K562 (cell line): Measurements from ENCODE around the gene TUBA4B. TPM values are rescaled to one million over a fixed set of nuclear protein-coding genes. Genes with fewer than 3 reads are reported as not detected.

ENCODE experiments used
- ATAC-seq: fragments of 200-7000 bp; cut with Tn5 transposase; 3 replicates; pipeline ENCODE4 v1.9.1; 2020; ENCODE audit warnings: moderate library complexity
- BruUV-seq: library from RNA; stranded (reverse); fragments of 400-500 nt; replicated peaks from 2 replicates; lab custom pipeline; 2021; lab: Mats Ljungman, UMichigan
- CTCF ChIA-PET: fragments of 300-600 bp; formaldehyde crosslinking; extraction: SDS; loops from one replicate; lab custom pipeline; 2021; ENCODE audit warnings: low intra/inter-chr PET ratio; lab: Yijun Ruan, JAX
- POLR2A ChIA-PET: fragments of 300-600, 350-650 bp; sonication (Branson Sonifier 250); formaldehyde crosslinking; extraction: SDS; loops from one replicate; lab custom pipeline; 2021; ENCODE audit warnings: antibody characterized with exemption, inconsistent platforms; lab: Yijun Ruan, JAX
- DNase-seq, 4 experiments: peaks; one replicate each; pipeline versions ENCODE4 v3.0.0 to v3.0.0-alpha.2; 2011 to 2018; ENCODE audit warnings: low spot score in 3 of 4, mixed read lengths in 3 of 4; ENCODE audit errors: extremely low read depth in 1 of 4
- FAIRE-seq: peaks from 2 replicates; lab custom pipeline; 2011; peaks lifted over from hg19 to GRCh38; lab: Jason Lieb, UNC
- H2AFZ ChIP-seq: 2 replicates; pipeline ENCODE4 v1.6.0; 2011; ENCODE audit warnings: low read depth, low read length, control low read depth, inconsistent platforms
- H3K27ac ChIP-seq: fragments of 200-600 bp; 3 replicates; pipeline ENCODE4 v1.8.0; 2011; ENCODE audit warnings: low read depth, mild to moderate bottlenecking, control low read depth, inconsistent platforms, low read length, moderate library complexity, mixed read lengths; ENCODE audit errors: extremely low read depth
- H3K27me3 ChIP-seq, 2 experiments: fragments of 300-600 bp in 1 of 2; 2 replicates in 1 of 2; 3 replicates in 1 of 2; pipeline versions ENCODE4 v1.6.0 to v1.8.0; 2011; ENCODE audit warnings: inconsistent platforms in 2 of 2, low read length in 2 of 2, mild to moderate bottlenecking in 1 of 2, mixed read lengths in 1 of 2, moderate library complexity in 1 of 2; ENCODE audit not compliant: control insufficient read depth in 2 of 2, insufficient read depth in 2 of 2
- H3K36me3 ChIP-seq: fragments of 300-600 bp; 3 replicates; pipeline ENCODE4 v1.8.0; 2011; ENCODE audit warnings: mild to moderate bottlenecking, low read length, inconsistent platforms; ENCODE audit not compliant: control insufficient read depth, insufficient read depth
- H3K4me1 ChIP-seq, 2 experiments: fragments of 200-600 bp in 1 of 2; replicated peaks in 1 of 2; 2 replicates in 1 of 2; 3 replicates in 1 of 2; pipeline versions ENCODE4 v1.5.1 to v1.8.0; 2011; ENCODE audit warnings: inconsistent platforms in 2 of 2, low read length in 2 of 2, mild to moderate bottlenecking in 1 of 2, mixed read lengths in 1 of 2, moderate library complexity in 1 of 2; ENCODE audit not compliant: control insufficient read depth in 2 of 2, insufficient read depth in 2 of 2
- H3K4me2 ChIP-seq: 2 replicates; pipeline ENCODE4 v1.6.1; 2011; ENCODE audit warnings: low read length, control low read depth, inconsistent platforms, mixed read lengths; ENCODE audit not compliant: insufficient read depth
- H3K4me3 ChIP-seq: fragments of 200-600 bp; sonication (generic), shearing (Covaris generic); 2 replicates; pipeline ENCODE4 v1.5.1; 2016; ENCODE audit warnings: control low read depth, inconsistent platforms
- H3K79me2 ChIP-seq: fragments of 200-600 bp; 3 replicates; pipeline ENCODE4 v1.8.0; 2011; ENCODE audit warnings: low read length, inconsistent platforms; ENCODE audit not compliant: control insufficient read depth, insufficient read depth
- H3K9ac ChIP-seq, 2 experiments: 2 replicates each; pipeline versions ENCODE4 v1.6.0 to v1.6.1; 2011; ENCODE audit warnings: low read depth in 2 of 2, low read length in 2 of 2, control low read depth in 1 of 2, inconsistent platforms in 1 of 2, mild to moderate bottlenecking in 1 of 2, mixed read lengths in 1 of 2; ENCODE audit not compliant: insufficient read depth in 1 of 2
- H3K9me1 ChIP-seq: one replicate; pipeline ENCODE4 v1.6.0; 2011; ENCODE audit warnings: inconsistent platforms, mild to moderate bottlenecking, low read length, moderate library complexity; ENCODE audit not compliant: control insufficient read depth, insufficient read depth
- H3K9me3 ChIP-seq: replicated peaks from 2 replicates; pipeline ENCODE4 v1.5.1; 2011; ENCODE audit warnings: low read depth, low read length, inconsistent platforms; ENCODE audit not compliant: control insufficient read depth, insufficient read depth
- H4K20me1 ChIP-seq: replicated peaks from 2 replicates; pipeline ENCODE4 v1.6.1; 2011; ENCODE audit warnings: low read length, inconsistent platforms, mixed read lengths; ENCODE audit not compliant: control insufficient read depth, insufficient read depth
- GTF2E2 ChIP-seq: fragments of 200-800 bp; sonication (Bioruptor generic); IDR thresholded peaks from 2 replicates; pipeline ENCODE4 v1.6.1; 2016; ENCODE audit warnings: missing genetic modification characterization, missing compliant biosample characterization
- LEF1 ChIP-seq: fragments of 450-650 bp; IDR thresholded peaks from 2 replicates; pipeline ENCODE4 v1.6.1; 2016; ENCODE audit warnings: mild to moderate bottlenecking
- MEIS2 ChIP-seq: fragments of 450-650 bp; IDR thresholded peaks from 2 replicates; pipeline ENCODE4 v1.6.1; 2014; ENCODE audit warnings: mild to moderate bottlenecking; ENCODE audit not compliant: partially characterized antibody
- ZNF785 ChIP-seq: fragments of 250-450 bp; sonication (Bioruptor Pico); IDR thresholded peaks from 2 replicates; pipeline ENCODE4 v1.4.0; 2020; ENCODE audit warnings: mild to moderate bottlenecking
- WGBS: fragments of 100-300 bp; shearing (Covaris generic); methylation state at CpG from one replicate; pipeline ENCODE4 v1.1.6; 2016; ENCODE audit warnings: low coverage, mixed read lengths; ENCODE audit not compliant: insufficient coverage; ENCODE audit errors: missing lambda C conversion rate; 5-methylcytosine and 5-hydroxymethylcytosine counted together
- in situ Hi-C: fragments of 300-500 bp; cut with MboI; formaldehyde crosslinking; loops from 4 replicates; pipeline ENCODE4 v1.15.0; 2018; ENCODE audit warnings: inconsistent platforms, mixed read lengths
- intact Hi-C: fragments of 100-400 bp; cut with micrococcal nuclease; formaldehyde crosslinking; loops from 2 replicates; pipeline ENCODE4 v1.14.2; 2022
- polyA plus RNA-seq, 8 experiments: library from polyadenylated mRNA; depleted of rRNA in 4 of 8; stranded (reverse) in 5 of 8; unstranded in 3 of 8; fragments of >200 nt; fragmentation: Nextera tagmentation in 2 of 8; fragmentation: Illumina TruSeq in 1 of 8; extraction: Ambion mirVana in 2 of 8; extraction: Trizol in 1 of 8; gene quantifications; 2 replicates each; pipeline versions ENCODE4 v1.2.1 to v1.2.3, GENCODE V29; 2011 to 2014; ENCODE audit warnings: inconsistent platforms in 1 of 8, missing spikeins in 1 of 8
- total RNA-seq, 7 experiments: library from RNA; depleted of rRNA in 6 of 7; stranded (reverse); fragments of >200 nt in 6 of 7; fragmentation: Illumina TruSeq in 2 of 7; extraction: Trizol in 2 of 7; gene quantifications; 2 replicates each; pipeline versions ENCODE4 v1.2.1 to v1.2.3, GENCODE V29; 2011 to 2021; ENCODE audit warnings: low replicate concordance in 1 of 7
- TF ChIP-seq, protein P1 (sequence below): sonication (generic); formaldehyde crosslinking; IDR thresholded peaks from 2 replicates; pipeline ENCODE4 v1.9.0; 2022; ENCODE audit warnings: mild to moderate bottlenecking, missing genetic modification reagents
- TF ChIP-seq, protein P2 (sequence below): fragments of 450-650 bp; IDR thresholded peaks from 2 replicates; pipeline ENCODE4 v1.6.1; 2016

Gene TUBA4B
- total and polyA plus RNA-seq, 9 of the 15 experiments (the other 6 are each of a cell fraction or from before 2014, with no cell fraction given) = 0.04 TPM; not detected in 8

DNA sequence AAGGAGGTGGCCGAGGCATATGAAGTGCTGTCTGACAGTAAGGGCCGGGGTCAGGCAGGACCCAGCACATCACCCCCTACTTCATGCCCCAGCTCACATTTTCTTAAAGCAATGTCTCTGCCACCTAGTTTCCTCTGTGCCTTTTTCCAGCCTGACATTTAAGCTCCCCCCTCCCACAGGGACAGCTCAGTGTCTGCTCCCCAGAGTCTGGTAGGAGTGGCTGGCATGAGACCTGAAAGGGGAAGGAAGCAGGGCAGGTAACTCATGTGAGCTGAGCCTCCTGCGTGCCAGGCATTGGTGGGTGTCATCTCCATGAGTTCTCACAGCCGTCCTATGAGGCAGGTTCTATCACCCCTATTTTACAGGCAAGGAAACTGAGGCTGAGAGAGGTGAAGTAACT, 27.6 kb downstream of the TUBA4B start:
- Histone ChIP-seq H3K79me2 (no peaks in the 10 kb centered on the region), H3K4me3 (no peak overlapping the region), H3K27ac (peak overlapping the region; percentile 2; the same call in 1 of the 3 replicates), H3K27me3 (no peaks in the 10 kb centered on the region), H3K4me1 (peaks cover 44 to 67% of the 10 kb centered on the region in 2 experiments), H3K9me3 (no peaks in the 10 kb centered on the region), H3K36me3 (no peaks in the 10 kb centered on the region), H4K20me1 (no peaks in the 10 kb centered on the region), H3K9ac (peak overlapping the region; percentile 11 to 48; a peak in 3 of 4 replicates), H2AFZ (peak overlapping the region; percentile 91; the same call in 1 of the 2 replicates), H3K9me1 (peaks cover 5% of the 10 kb centered on the region), H3K4me2 (peak overlapping the region; percentile 90; the same call in 1 of the 2 replicates)
- intact Hi-C loops (no loop called here), in situ Hi-C loops (no loop called here)
- no peak for FAIRE-seq
- BruUV-seq = no TSS peak
- ChIA-PET POLR2A (interaction anchor here (0.7 to 1.3 kb wide), 4 partner anchors 10 to 36 kb away, joined by 3 to 7 read pairs (median 4); partner anchors contain the start of genes GLB1L, STK16 and TUBA4A), CTCF (interaction anchor here (4.3 kb wide), 1 partner anchor 15 kb away, joined by 28 read pairs; no protein-coding TSS in a partner anchor)
- 71% methylated on average over 4 of the region's 4 CpGs for WGBS
- no peak for TF ChIP-seq LEF1
- TF ChIP-seq, protein P1, sequence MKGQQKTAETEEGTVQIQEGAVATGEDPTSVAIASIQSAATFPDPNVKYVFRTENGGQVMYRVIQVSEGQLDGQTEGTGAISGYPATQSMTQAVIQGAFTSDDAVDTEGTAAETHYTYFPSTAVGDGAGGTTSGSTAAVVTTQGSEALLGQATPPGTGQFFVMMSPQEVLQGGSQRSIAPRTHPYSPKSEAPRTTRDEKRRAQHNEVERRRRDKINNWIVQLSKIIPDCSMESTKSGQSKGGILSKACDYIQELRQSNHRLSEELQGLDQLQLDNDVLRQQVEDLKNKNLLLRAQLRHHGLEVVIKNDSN = 0 out of 2 replicates have a peak, but pooled peaks have one; percentile 13
- ATAC-seq = no peak
- no peak for DNase-seq

DNA sequence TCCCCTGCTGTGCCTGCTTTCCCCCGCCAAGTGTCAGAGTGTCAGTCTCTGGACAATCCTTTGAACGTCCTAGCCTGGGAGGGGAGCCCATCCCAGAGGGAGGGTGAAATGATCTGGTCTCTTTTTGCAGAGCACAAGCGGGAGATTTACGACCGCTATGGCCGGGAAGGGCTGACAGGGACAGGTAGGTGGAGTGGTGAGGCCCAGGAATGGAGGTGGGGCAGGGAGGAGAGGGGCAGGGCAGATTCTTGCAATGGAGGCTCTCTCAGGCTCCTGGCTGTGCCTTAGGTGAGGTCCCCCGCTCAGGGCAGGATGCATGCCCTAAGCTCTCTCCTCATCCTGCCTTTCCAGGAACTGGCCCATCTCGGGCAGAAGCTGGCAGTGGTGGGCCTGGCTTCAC, 28.5 kb downstream of the TUBA4B start:
- FAIRE-seq (no peak), DNase-seq (peak in 1 of 4 experiments; percentile 42), ATAC-seq (no peak)
- peaks cover 5% of the 10 kb centered on the region for H3K9me1 ChIP-seq
- H3K9me3 ChIP-seq = no peaks in the 10 kb centered on the region
- peak overlapping the region; percentile 48 to 75; a peak in 3 of 4 replicates for H3K9ac ChIP-seq
- intact Hi-C loops (no loop called here), in situ Hi-C loops (no loop called here)
- no TSS peak for BruUV-seq
- 44% methylated on average over 8 of the region's 8 CpGs for WGBS
- H3K4me1 ChIP-seq = peaks cover 52 to 75% of the 10 kb centered on the region in 2 experiments
- H2AFZ ChIP-seq = peak overlapping the region; percentile 67
- H3K79me2 ChIP-seq = no peaks in the 10 kb centered on the region
- POLR2A ChIA-PET = interaction anchor here (0.6 to 1.3 kb wide), 3 partner anchors 36 to 42 kb away, joined by 3 to 7 read pairs (median 3); partner anchors contain the start of genes GLB1L and STK16
- H3K36me3 ChIP-seq = no peaks in the 10 kb centered on the region
- CTCF ChIA-PET = no interaction called here
- peak; percentile 75 for TF ChIP-seq MEIS2
- no peak for TF ChIP-seq GTF2E2
- TF ChIP-seq, protein P2, sequence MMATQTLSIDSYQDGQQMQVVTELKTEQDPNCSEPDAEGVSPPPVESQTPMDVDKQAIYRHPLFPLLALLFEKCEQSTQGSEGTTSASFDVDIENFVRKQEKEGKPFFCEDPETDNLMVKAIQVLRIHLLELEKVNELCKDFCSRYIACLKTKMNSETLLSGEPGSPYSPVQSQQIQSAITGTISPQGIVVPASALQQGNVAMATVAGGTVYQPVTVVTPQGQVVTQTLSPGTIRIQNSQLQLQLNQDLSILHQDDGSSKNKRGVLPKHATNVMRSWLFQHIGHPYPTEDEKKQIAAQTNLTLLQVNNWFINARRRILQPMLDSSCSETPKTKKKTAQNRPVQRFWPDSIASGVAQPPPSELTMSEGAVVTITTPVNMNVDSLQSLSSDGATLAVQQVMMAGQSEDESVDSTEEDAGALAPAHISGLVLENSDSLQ = peak; percentile 70
- TF ChIP-seq ZNF785 = no peak
- TF ChIP-seq, protein P1 = no peak
- no peaks in the 10 kb centered on the region for H4K20me1 ChIP-seq
- peak overlapping the region; percentile 9; the same call in 1 of the 2 replicates for H3K4me2 ChIP-seq
- H3K27me3 ChIP-seq = no peaks in the 10 kb centered on the region
- H3K4me3 ChIP-seq = no peak overlapping the region
- no peak overlapping the region; the same call in 2 of the 3 replicates for H3K27ac ChIP-seq
